HepG2 (cell line): ENCODE results near the gene AGBL1. TPM values are rescaled to one million over a fixed set of nuclear protein-coding genes. Genes with fewer than 3 reads are reported as not detected.

Source experiments
- ATAC-seq: fragments of 200-7000 bp; cut with Tn5 transposase; 3 replicates; pipeline ENCODE4 v1.9.1; 2020; ENCODE audit warnings: mild to moderate bottlenecking, moderate library complexity
- BruUV-seq: library from RNA; stranded (reverse); fragments of 400-500 nt; replicated peaks from 2 replicates; lab custom pipeline; 2021; lab: Mats Ljungman, UMichigan
- CTCF ChIA-PET: fragments of 300-600 bp; formaldehyde crosslinking; extraction: SDS; loops from one replicate; lab custom pipeline; 2021; ENCODE audit warnings: low total read pairs, inconsistent platforms, low intra/inter-chr PET ratio; lab: Yijun Ruan, JAX
- POLR2A ChIA-PET: fragments of 350-600 bp; sonication (Branson Sonifier 250); formaldehyde crosslinking; loops from one replicate; lab custom pipeline; 2020; ENCODE audit warnings: antibody characterized with exemption, inconsistent platforms; lab: Yijun Ruan, JAX
- DNase-seq: peaks from one replicate; pipeline ENCODE4 v3.0.0-alpha.2; 2015; ENCODE audit warnings: low spot score
- FAIRE-seq: peaks from 3 replicates; lab custom pipeline; 2011; peaks lifted over from hg19 to GRCh38; lab: Jason Lieb, UNC
- H2AFZ ChIP-seq: one replicate; pipeline ENCODE4 v1.6.1; 2011; ENCODE audit warnings: low read length, inconsistent platforms
- H3K27ac ChIP-seq: fragments of 300-600 bp; 3 replicates; pipeline ENCODE4 v1.8.0; 2011; ENCODE audit warnings: mixed run types, mild to moderate bottlenecking, mixed read lengths, low read length, inconsistent platforms; ENCODE audit not compliant: insufficient read depth; ENCODE audit errors: extremely low read length
- H3K27me3 ChIP-seq, 2 experiments: fragments of 200-600 bp in 1 of 2; 2 replicates in 1 of 2; 3 replicates in 1 of 2; pipeline versions ENCODE4 v1.6.0 to v1.8.0; 2011; ENCODE audit warnings: low read length in 2 of 2, mild to moderate bottlenecking in 2 of 2, moderate library complexity in 2 of 2, inconsistent platforms in 1 of 2; ENCODE audit not compliant: insufficient read depth in 2 of 2, control insufficient read depth in 1 of 2
- H3K36me3 ChIP-seq, 2 experiments: fragments of 200-600 bp in 1 of 2; replicated peaks in 1 of 2; 2 replicates in 1 of 2; 3 replicates in 1 of 2; pipeline versions ENCODE4 v1.5.1 to v1.8.0; 2011; ENCODE audit warnings: low read length in 2 of 2, inconsistent platforms in 1 of 2; ENCODE audit not compliant: insufficient read depth in 2 of 2, control insufficient read depth in 1 of 2
- H3K4me1 ChIP-seq: 2 replicates; pipeline ENCODE4 v1.5.1; 2012; ENCODE audit warnings: low read length, inconsistent platforms; ENCODE audit not compliant: insufficient read depth
- H3K4me2 ChIP-seq: 2 replicates; pipeline ENCODE4 v1.6.0; 2011; ENCODE audit warnings: low read depth, low read length, inconsistent platforms
- H3K4me3 ChIP-seq, 3 experiments: fragments of 200-600 bp in 1 of 3; sonication (generic), shearing (Covaris generic) in 1 of 3; replicated peaks in 1 of 3; 2 replicates each; pipeline ENCODE4 v1.5.1; 2011 to 2016; ENCODE audit warnings: low read length in 3 of 3, inconsistent platforms in 2 of 3, low read depth in 2 of 3, mild to moderate bottlenecking in 2 of 3, control low read depth in 1 of 3, mixed read lengths in 1 of 3; ENCODE audit not compliant: insufficient read depth in 1 of 3
- H3K79me2 ChIP-seq: one replicate; pipeline ENCODE4 v1.6.1; 2011; ENCODE audit warnings: low read length, inconsistent platforms; ENCODE audit not compliant: insufficient read depth
- H3K9ac ChIP-seq: 2 replicates; pipeline ENCODE4 v1.6.0; 2011; ENCODE audit warnings: mild to moderate bottlenecking, low read depth, low read length, inconsistent platforms; ENCODE audit not compliant: insufficient read depth
- H3K9me3 ChIP-seq: 2 replicates; pipeline ENCODE4 v1.5.1; 2012; ENCODE audit warnings: mild to moderate bottlenecking, low read length
- H4K20me1 ChIP-seq: 2 replicates; pipeline ENCODE4 v1.6.0; 2011; ENCODE audit warnings: inconsistent platforms, mild to moderate bottlenecking, low read length, moderate library complexity; ENCODE audit not compliant: insufficient read depth
- KDM3A ChIP-seq: IDR thresholded peaks from 2 replicates; pipeline ENCODE4 v1.6.1; 2018; ENCODE audit warnings: low read depth, missing compliant biosample characterization
- SAP130 ChIP-seq: IDR thresholded peaks from 2 replicates; pipeline ENCODE4 v1.6.1; 2016; ENCODE audit warnings: low read depth
- SIN3A ChIP-seq: IDR thresholded peaks from 2 replicates; pipeline ENCODE4 v1.6.1; 2011; ENCODE audit warnings: low read depth, mild to moderate bottlenecking, control low read depth, low read length, borderline replicate concordance
- ZNF510 ChIP-seq: sonication (generic); formaldehyde crosslinking; IDR thresholded peaks from 2 replicates; pipeline ENCODE4 v1.4.0; 2020; ENCODE audit warnings: low read depth, mild to moderate bottlenecking, missing genetic modification reagents
- in situ Hi-C: cut with HindIII; loops from 2 replicates; pipeline ENCODE4 v1.10.0; 2017; ENCODE audit warnings: low pct_unique_long_range_greater_than_20kb; ENCODE audit not compliant: extremely low pct_ligation_motif_present
- intact Hi-C: fragments of 100-400 bp; cut with micrococcal nuclease; formaldehyde crosslinking; loops from one replicate; pipeline ENCODE4 v1.10.0; 2022; ENCODE audit not compliant: unreplicated experiment
- polyA plus RNA-seq, 8 experiments: library from polyadenylated mRNA; depleted of rRNA in 3 of 8; stranded (reverse) in 7 of 8; unstranded in 1 of 8; fragments of >200 nt; fragmentation: Illumina TruSeq in 4 of 8; extraction: Trizol in 4 of 8; gene quantifications; 2 replicates each; pipeline versions ENCODE4 v1.2.1 to v1.2.3, GENCODE V29; 2011 to 2016; ENCODE audit warnings: low read depth in 4 of 8, missing spikeins in 1 of 8, mixed read lengths in 1 of 8; ENCODE audit not compliant: insufficient read depth in 1 of 8
- total RNA-seq, 5 experiments: library from RNA; depleted of rRNA; stranded (reverse); fragments of >200 nt; fragmentation: Illumina TruSeq; extraction: Trizol; gene quantifications; 2 replicates each; pipeline ENCODE4 v1.2.3, GENCODE V29; 2016; ENCODE audit warnings: low read depth in 1 of 5
- TF ChIP-seq, protein P1 (sequence below): sonication (generic); formaldehyde crosslinking; IDR thresholded peaks from 2 replicates; pipeline ENCODE4 v1.4.0; 2020; ENCODE audit warnings: mild to moderate bottlenecking, missing genetic modification reagents

The AGBL1 gene
- total and polyA plus RNA-seq, 2 of the 13 experiments (the other 11 are each of a cell fraction or from before 2014, with no cell fraction given) = 0.01 TPM; not detected in 1

DNA sequence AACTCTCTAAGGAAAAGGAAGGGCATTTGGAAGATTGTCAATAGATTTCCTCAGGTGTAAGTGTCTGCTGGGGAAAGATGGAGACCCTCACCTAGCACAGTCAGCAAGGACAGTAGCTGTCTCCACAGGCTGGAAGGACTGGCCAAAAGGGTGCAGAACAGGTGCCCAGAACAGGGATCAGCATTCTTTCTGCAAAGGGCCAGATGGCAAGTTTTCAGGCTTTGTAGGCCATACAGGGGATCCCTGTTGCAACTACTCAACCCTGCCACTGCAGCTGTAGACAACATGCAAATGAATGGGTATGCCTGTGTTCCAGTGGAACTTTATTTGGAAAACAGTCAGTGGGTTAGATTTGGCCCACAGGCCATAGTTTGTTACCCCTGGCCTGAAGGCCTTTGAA lies 8.1 kb downstream of the AGBL1 start:
- Histone ChIP-seq H3K4me2 (no peak overlapping the region), H3K79me2 (no peaks in the 10 kb centered on the region), H3K27ac (no peak overlapping the region), H3K9ac (no peak overlapping the region), H3K9me3 (no peaks in the 10 kb centered on the region), H3K4me1 (no peaks in the 10 kb centered on the region), H3K27me3 (no peaks in the 10 kb centered on the region; a peak in 1 of 5 replicates), H2AFZ (no peak overlapping the region), H4K20me1 (no peaks in the 10 kb centered on the region), H3K36me3 (no peaks in the 10 kb centered on the region), H3K4me3 (no peak overlapping the region)
- CTCF ChIA-PET = no interaction called here
- no peak for ATAC-seq
- in situ Hi-C loops = no loop called here
- TF ChIP-seq SAP130 (CRISPR knock-in tag) (no peak), KDM3A (CRISPR knock-in tag) (no peak), ZNF510 (CRISPR knock-in tag) (no peak), SIN3A (no peak)
- TF ChIP-seq, protein P1, sequence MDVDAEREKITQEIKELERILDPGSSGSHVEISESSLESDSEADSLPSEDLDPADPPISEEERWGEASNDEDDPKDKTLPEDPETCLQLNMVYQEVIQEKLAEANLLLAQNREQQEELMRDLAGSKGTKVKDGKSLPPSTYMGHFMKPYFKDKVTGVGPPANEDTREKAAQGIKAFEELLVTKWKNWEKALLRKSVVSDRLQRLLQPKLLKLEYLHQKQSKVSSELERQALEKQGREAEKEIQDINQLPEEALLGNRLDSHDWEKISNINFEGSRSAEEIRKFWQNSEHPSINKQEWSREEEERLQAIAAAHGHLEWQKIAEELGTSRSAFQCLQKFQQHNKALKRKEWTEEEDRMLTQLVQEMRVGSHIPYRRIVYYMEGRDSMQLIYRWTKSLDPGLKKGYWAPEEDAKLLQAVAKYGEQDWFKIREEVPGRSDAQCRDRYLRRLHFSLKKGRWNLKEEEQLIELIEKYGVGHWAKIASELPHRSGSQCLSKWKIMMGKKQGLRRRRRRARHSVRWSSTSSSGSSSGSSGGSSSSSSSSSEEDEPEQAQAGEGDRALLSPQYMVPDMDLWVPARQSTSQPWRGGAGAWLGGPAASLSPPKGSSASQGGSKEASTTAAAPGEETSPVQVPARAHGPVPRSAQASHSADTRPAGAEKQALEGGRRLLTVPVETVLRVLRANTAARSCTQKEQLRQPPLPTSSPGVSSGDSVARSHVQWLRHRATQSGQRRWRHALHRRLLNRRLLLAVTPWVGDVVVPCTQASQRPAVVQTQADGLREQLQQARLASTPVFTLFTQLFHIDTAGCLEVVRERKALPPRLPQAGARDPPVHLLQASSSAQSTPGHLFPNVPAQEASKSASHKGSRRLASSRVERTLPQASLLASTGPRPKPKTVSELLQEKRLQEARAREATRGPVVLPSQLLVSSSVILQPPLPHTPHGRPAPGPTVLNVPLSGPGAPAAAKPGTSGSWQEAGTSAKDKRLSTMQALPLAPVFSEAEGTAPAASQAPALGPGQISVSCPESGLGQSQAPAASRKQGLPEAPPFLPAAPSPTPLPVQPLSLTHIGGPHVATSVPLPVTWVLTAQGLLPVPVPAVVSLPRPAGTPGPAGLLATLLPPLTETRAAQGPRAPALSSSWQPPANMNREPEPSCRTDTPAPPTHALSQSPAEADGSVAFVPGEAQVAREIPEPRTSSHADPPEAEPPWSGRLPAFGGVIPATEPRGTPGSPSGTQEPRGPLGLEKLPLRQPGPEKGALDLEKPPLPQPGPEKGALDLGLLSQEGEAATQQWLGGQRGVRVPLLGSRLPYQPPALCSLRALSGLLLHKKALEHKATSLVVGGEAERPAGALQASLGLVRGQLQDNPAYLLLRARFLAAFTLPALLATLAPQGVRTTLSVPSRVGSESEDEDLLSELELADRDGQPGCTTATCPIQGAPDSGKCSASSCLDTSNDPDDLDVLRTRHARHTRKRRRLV = no peak
- POLR2A ChIA-PET = no interaction called here
- DNase-seq = no peak
- no peak for FAIRE-seq
- intact Hi-C loops = no loop called here
- no TSS peak for BruUV-seq
